ENCODE data around the gene NES.

The NES gene

GRCh38 chr1:156646738-156647211, 30.4 kb downstream of the NES start:
- Mint-ChIP-seq H3K27ac (no peak overlapping the region), H3K36me3 (ENCODE audit: insufficient read depth) (no peaks in the 10 kb centered on the region), H3K27me3 (peaks cover 80 to 100% of the 10 kb centered on the region in 2 donors), H3K9me3 (no peaks in the 10 kb centered on the region), H3K4me1 (ENCODE audit: low read depth in 2 of 2) (peaks cover 9 to 16% of the 10 kb centered on the region in 2 donors), H3K4me3 (no peak overlapping the region)
- ATAC-seq (replicated peaks) (no peak), DNase-seq (no peak)

- peaks cover 84 to 100% of the 10 kb centered on the region in 2 donors for H3K27me3 Mint-ChIP-seq
- no peak overlapping the region for H3K4me3 Mint-ChIP-seq
- H3K36me3 Mint-ChIP-seq (ENCODE audit: insufficient read depth), result no peaks in the 10 kb centered on the region
- no peak for DNase-seq
- peaks cover 13 to 23% of the 10 kb centered on the region in 2 donors for H3K4me1 Mint-ChIP-seq (ENCODE audit: low read depth in 2 of 2)
- no peaks in the 10 kb centered on the region for H3K9me3 Mint-ChIP-seq
- ATAC-seq (replicated peaks), result no peak
- no peak overlapping the region for H3K27ac Mint-ChIP-seq
Measured at GRCh38 chr1:156645666-156646065, 31.5 kb downstream of the NES start.

GRCh38 chr1:156645056-156645455, 32.2 kb downstream of the NES start:
- H3K27me3 Mint-ChIP-seq, result peaks cover 85 to 100% of the 10 kb centered on the region in 2 donors
- peaks cover 4% of the 10 kb centered on the region for H3K36me3 Mint-ChIP-seq (ENCODE audit: insufficient read depth)
- no peak overlapping the region for H3K27ac Mint-ChIP-seq
- ATAC-seq (replicated peaks) (no peak), DNase-seq (no peak)
- no peak overlapping the region for H3K4me3 Mint-ChIP-seq
- H3K9me3 Mint-ChIP-seq, result no peaks in the 10 kb centered on the region
- peaks cover 13 to 24% of the 10 kb centered on the region in 2 donors for H3K4me1 Mint-ChIP-seq (ENCODE audit: low read depth in 2 of 2)

- peaks cover 86 to 100% of the 10 kb centered on the region in 2 donors for H3K27me3 Mint-ChIP-seq
- no peak for DNase-seq
- H3K4me3 Mint-ChIP-seq, result no peak overlapping the region
- H3K36me3 Mint-ChIP-seq (ENCODE audit: insufficient read depth), result peaks cover 4% of the 10 kb centered on the region
- H3K27ac Mint-ChIP-seq, result no peak overlapping the region
- H3K4me1 Mint-ChIP-seq (ENCODE audit: low read depth in 2 of 2), result peaks cover 13 to 24% of the 10 kb centered on the region in 2 donors
- ATAC-seq (replicated peaks), result no peak
- H3K9me3 Mint-ChIP-seq, result no peaks in the 10 kb centered on the region
Measured at GRCh38 chr1:156644640-156645039, 32.6 kb downstream of the NES start.

- Mint-ChIP-seq H3K36me3 (ENCODE audit: insufficient read depth) (peaks cover 4% of the 10 kb centered on the region), H3K9me3 (no peaks in the 10 kb centered on the region), H3K27ac (no peak overlapping the region), H3K27me3 (peaks cover 86 to 100% of the 10 kb centered on the region in 2 donors), H3K4me3 (no peak overlapping the region), H3K4me1 (ENCODE audit: low read depth in 2 of 2) (peaks cover 13 to 24% of the 10 kb centered on the region in 2 donors)
- DNase-seq, result no peak
- ATAC-seq (replicated peaks), result no peak
Measured at GRCh38 chr1:156644146-156644545, 33.1 kb downstream of the NES start.

- peak; percentile 78 for ATAC-seq (replicated peaks)
- Mint-ChIP-seq H3K36me3 (ENCODE audit: insufficient read depth) (peaks cover 4% of the 10 kb centered on the region), H3K27me3 (peaks cover 86 to 100% of the 10 kb centered on the region in 2 donors), H3K4me3 (no peak overlapping the region), H3K9me3 (no peaks in the 10 kb centered on the region), H3K4me1 (ENCODE audit: low read depth in 2 of 2) (peaks cover 13 to 24% of the 10 kb centered on the region in 2 donors), H3K27ac (peak overlapping the region in 1 of 2 donors; percentile 3)
- no peak for DNase-seq
Measured at GRCh38 chr1:156643778-156644092, 33.5 kb downstream of the NES start.

- Mint-ChIP-seq H3K4me1 (ENCODE audit: low read depth in 2 of 2) (peaks cover 13 to 23% of the 10 kb centered on the region in 2 donors), H3K9me3 (no peaks in the 10 kb centered on the region), H3K36me3 (ENCODE audit: insufficient read depth) (peaks cover 4% of the 10 kb centered on the region), H3K27me3 (peaks cover 86 to 100% of the 10 kb centered on the region in 2 donors), H3K27ac (peak overlapping the region in 1 of 2 donors; percentile 3), H3K4me3 (peak overlapping the region in 1 of 2 donors; percentile 71)
- no peak for ATAC-seq (replicated peaks)
- DNase-seq, result no peak
Measured at GRCh38 chr1:156643049-156643777, 34.0 kb downstream of the NES start.

- DNase-seq (no peak), ATAC-seq (replicated peaks) (peak; percentile 10)
- H3K4me3 Mint-ChIP-seq, result peak overlapping the region; percentile 71 to 77
- H3K36me3 Mint-ChIP-seq (ENCODE audit: insufficient read depth), result peaks cover 4% of the 10 kb centered on the region
- H3K4me1 Mint-ChIP-seq (ENCODE audit: low read depth in 2 of 2), result peaks cover 13 to 23% of the 10 kb centered on the region in 2 donors
- peaks cover 83 to 98% of the 10 kb centered on the region in 2 donors for H3K27me3 Mint-ChIP-seq
- no peak overlapping the region for H3K27ac Mint-ChIP-seq
- no peaks in the 10 kb centered on the region for H3K9me3 Mint-ChIP-seq
Measured at GRCh38 chr1:156642265-156643048, 34.8 kb downstream of the NES start.

GRCh38 chr1:156641761-156642264, 35.4 kb downstream of the NES start, which contains the start of gene BCAN:
BCAN (plus strand) TSS chr1:156642117; CDS start chr1:156646055, 3,938 bp downstream.
- Mint-ChIP-seq H3K4me1 (ENCODE audit: low read depth in 2 of 2) (peaks cover 13 to 23% of the 10 kb centered on the region in 2 donors), H3K27me3 (peaks cover 78 to 93% of the 10 kb centered on the region in 2 donors), H3K27ac (no peak within 1 kb of the TSS), H3K4me3 (peak within 1 kb of the TSS; percentile 71 to 77), H3K36me3 (ENCODE audit: insufficient read depth) (peaks cover 4% of the 10 kb centered on the region), H3K9me3 (no peaks in the 10 kb centered on the region)
- peak; percentile 47 for ATAC-seq (replicated peaks)
- DNase-seq, result no peak

GRCh38 chr1:156640842-156641706, 36.1 kb downstream of the NES start:
- DNase-seq (no peak), ATAC-seq (replicated peaks) (no peak)
- peak overlapping the region; percentile 59 to 77 for H3K4me3 Mint-ChIP-seq
- H3K4me1 Mint-ChIP-seq (ENCODE audit: low read depth in 2 of 2), result peaks cover 13 to 20% of the 10 kb centered on the region in 2 donors
- H3K27ac Mint-ChIP-seq, result no peak overlapping the region
- no peaks in the 10 kb centered on the region for H3K9me3 Mint-ChIP-seq
- H3K27me3 Mint-ChIP-seq, result peaks cover 78 to 93% of the 10 kb centered on the region in 2 donors
- peaks cover 4% of the 10 kb centered on the region for H3K36me3 Mint-ChIP-seq (ENCODE audit: insufficient read depth)

- Mint-ChIP-seq H3K4me1 (ENCODE audit: low read depth in 2 of 2) (peaks cover 13 to 18% of the 10 kb centered on the region in 2 donors), H3K27me3 (peaks cover 75 to 91% of the 10 kb centered on the region in 2 donors), H3K27ac (no peak overlapping the region), H3K9me3 (no peaks in the 10 kb centered on the region), H3K4me3 (no peak overlapping the region), H3K36me3 (ENCODE audit: insufficient read depth) (peaks cover 4% of the 10 kb centered on the region)
- ATAC-seq (replicated peaks) (no peak), DNase-seq (no peak)
Measured at GRCh38 chr1:156639601-156640101, 37.6 kb downstream of the NES start.

GRCh38 chr1:156638189-156638985, 38.8 kb downstream of the NES start:
- peaks cover 78 to 90% of the 10 kb centered on the region in 2 donors for H3K27me3 Mint-ChIP-seq
- ATAC-seq (replicated peaks) (no peak), DNase-seq (no peak)
- H3K4me3 Mint-ChIP-seq, result no peak overlapping the region
- H3K9me3 Mint-ChIP-seq, result no peaks in the 10 kb centered on the region
- no peak overlapping the region for H3K27ac Mint-ChIP-seq
- peaks cover 9 to 14% of the 10 kb centered on the region in 2 donors for H3K4me1 Mint-ChIP-seq (ENCODE audit: low read depth in 2 of 2)
- peaks cover 4% of the 10 kb centered on the region for H3K36me3 Mint-ChIP-seq (ENCODE audit: insufficient read depth)
